H1 (cell line): ENCODE results near the gene RNF13. TPM values are rescaled to one million over a fixed set of nuclear protein-coding genes. Genes with fewer than 3 reads are reported as not detected.

ENCODE experiments used
- CTCF ChIA-PET: fragments of 300-600 bp; sonication (Branson Sonifier 250); formaldehyde crosslinking; loops from one replicate; lab custom pipeline; 2021; ENCODE audit not compliant: partially characterized antibody; lab: Charles Lee
- POLR2A ChIA-PET: fragments of 300-600 bp; sonication (Branson Sonifier 250); formaldehyde crosslinking; loops from one replicate; lab custom pipeline; 2021; ENCODE audit warnings: inconsistent platforms; ENCODE audit not compliant: partially characterized antibody; lab: Charles Lee
- DNase-seq, 2 experiments: peaks; one replicate each; pipeline versions ENCODE4 v3.0.0 to v3.0.0-alpha.2; 2010 to 2022; ENCODE audit warnings: low spot score in 2 of 2, low read depth in 1 of 2, mixed read lengths in 1 of 2
- FAIRE-seq: peaks from 2 replicates; lab custom pipeline; 2011; peaks lifted over from hg19 to GRCh38; lab: Jason Lieb, UNC
- H2AFZ ChIP-seq: 2 replicates; pipeline ENCODE4 v1.8.1; 2012; ENCODE audit warnings: low read length, inconsistent platforms
- H2AK5ac ChIP-seq: 2 replicates; pipeline ENCODE4 v1.6.1; 2013; ENCODE audit warnings: low read depth, low read length
- H2BK120ac ChIP-seq: replicated peaks from 2 replicates; pipeline ENCODE3; 2013; ENCODE audit warnings: low read depth, low read length, inconsistent platforms
- H2BK12ac ChIP-seq: 2 replicates; pipeline ENCODE4 v1.6.1; 2013; ENCODE audit warnings: low read depth, low read length
- H2BK15ac ChIP-seq: 2 replicates; pipeline ENCODE4 v1.6.1; 2013; ENCODE audit warnings: low read length
- H2BK20ac ChIP-seq: 2 replicates; pipeline ENCODE4 v1.6.1; 2013; ENCODE audit warnings: low read length
- H2BK5ac ChIP-seq: 2 replicates; pipeline ENCODE4 v1.6.1; 2013; ENCODE audit warnings: low read depth, low read length
- H3K14ac ChIP-seq: 2 replicates; pipeline ENCODE4 v1.6.1; 2013; ENCODE audit warnings: inconsistent platforms; ENCODE audit not compliant: insufficient read length
- H3K18ac ChIP-seq: 2 replicates; pipeline ENCODE4 v1.6.1; 2013; ENCODE audit warnings: low read length; ENCODE audit errors: extremely low read depth
- H3K23ac ChIP-seq: 2 replicates; pipeline ENCODE4 v1.6.1; 2013; ENCODE audit warnings: inconsistent platforms; ENCODE audit not compliant: insufficient read length
- H3K23me2 ChIP-seq: 2 replicates; pipeline ENCODE4 v1.6.1; 2013; ENCODE audit warnings: low read depth, low read length
- H3K27ac ChIP-seq: 2 replicates; pipeline ENCODE4 v1.6.1; 2011; ENCODE audit warnings: low read depth, low read length, inconsistent platforms
- H3K27me3 ChIP-seq, 4 experiments: replicated peaks in 1 of 4; 1 replicate in 1 of 4; 2 replicates in 3 of 4; pipeline versions ENCODE4 v1.6.1 to v1.8.1; 2011 to 2013; ENCODE audit warnings: low read length in 3 of 4, mild to moderate bottlenecking in 3 of 4, inconsistent platforms in 2 of 4, mixed read lengths in 2 of 4, moderate library complexity in 1 of 4; ENCODE audit not compliant: control insufficient read depth in 3 of 4, insufficient read depth in 3 of 4; ENCODE audit errors: extremely low read depth in 1 of 4
- H3K36me3 ChIP-seq, 4 experiments: 2 replicates each; pipeline versions ENCODE4 v1.6.1 to v1.8.1; 2011 to 2013; ENCODE audit warnings: mild to moderate bottlenecking in 4 of 4, low read length in 3 of 4, moderate library complexity in 2 of 4, control low read depth in 1 of 4, inconsistent platforms in 1 of 4; ENCODE audit not compliant: insufficient read depth in 4 of 4, control insufficient read depth in 2 of 4
- H3K4ac ChIP-seq: replicated peaks from 2 replicates; pipeline ENCODE3; 2013; ENCODE audit warnings: low read length, low read depth, mixed read lengths, inconsistent platforms; ENCODE audit not compliant: insufficient read length
- H3K4me1 ChIP-seq, 4 experiments: replicated peaks in 1 of 4; 1 replicate in 1 of 4; 2 replicates in 3 of 4; pipeline versions ENCODE4 v1.6.1 to v1.8.1; 2011 to 2013; ENCODE audit warnings: low read length in 3 of 4, inconsistent platforms in 2 of 4, mixed read lengths in 1 of 4; ENCODE audit not compliant: insufficient read depth in 4 of 4, control insufficient read depth in 3 of 4
- H3K4me2 ChIP-seq, 2 experiments: 2 replicates each; pipeline versions ENCODE4 v1.6.1 to v1.8.1; 2011 to 2013; ENCODE audit warnings: low read depth in 2 of 2, low read length in 2 of 2, control low read depth in 1 of 2, inconsistent platforms in 1 of 2, mild to moderate bottlenecking in 1 of 2; ENCODE audit not compliant: insufficient read depth in 1 of 2
- H3K4me3 ChIP-seq, 4 experiments: fragments of 200-600, 300-600 bp in 1 of 4; sonication (generic), shearing (Covaris generic), sonication (Bioruptor Twin) in 1 of 4; 2 replicates each; pipeline versions ENCODE4 v1.5.1 to v1.8.1; 2011 to 2016; ENCODE audit warnings: low read length in 4 of 4, low read depth in 3 of 4, control low read depth in 2 of 4, inconsistent platforms in 2 of 4, mild to moderate bottlenecking in 2 of 4, mixed read lengths in 1 of 4, moderate library complexity in 1 of 4; ENCODE audit not compliant: insufficient read depth in 2 of 4; ENCODE audit errors: extremely low read depth in 1 of 4
- H3K56ac ChIP-seq: replicated peaks from 2 replicates; pipeline ENCODE3; 2013; ENCODE audit warnings: low read depth, mild to moderate bottlenecking, mixed read lengths, low read length, inconsistent platforms; ENCODE audit not compliant: insufficient read length
- H3K79me1 ChIP-seq: 2 replicates; pipeline ENCODE4 v1.6.1; 2013; ENCODE audit warnings: low read depth, low read length, control low read depth
- H3K79me2 ChIP-seq, 2 experiments: 2 replicates each; pipeline versions ENCODE4 v1.6.1 to v1.8.1; 2012 to 2013; ENCODE audit warnings: low read length in 2 of 2, mild to moderate bottlenecking in 2 of 2, inconsistent platforms in 1 of 2; ENCODE audit not compliant: insufficient read depth in 2 of 2, control insufficient read depth in 1 of 2
- H3K9ac ChIP-seq, 4 experiments: replicated peaks in 1 of 4; 1 replicate in 1 of 4; 2 replicates in 3 of 4; pipeline versions ENCODE4 v1.6.1 to v1.8.1; 2011 to 2013; ENCODE audit warnings: low read depth in 3 of 4, low read length in 3 of 4, control low read depth in 2 of 4, mild to moderate bottlenecking in 2 of 4, moderate library complexity in 2 of 4, inconsistent platforms in 1 of 4; ENCODE audit errors: extremely low read depth in 1 of 4
- H3K9me3 ChIP-seq, 2 experiments: 2 replicates each; pipeline versions ENCODE4 v1.6.1 to v1.8.1; 2012 to 2013; ENCODE audit warnings: mild to moderate bottlenecking in 2 of 2, moderate library complexity in 2 of 2, control low read depth in 1 of 2, inconsistent platforms in 1 of 2, low read depth in 1 of 2, low read length in 1 of 2, mixed read lengths in 1 of 2; ENCODE audit not compliant: insufficient read depth in 2 of 2
- H4K20me1 ChIP-seq, 2 experiments: replicated peaks in 1 of 2; 2 replicates each; pipeline versions ENCODE3 to v1.8.1; 2011 to 2013; ENCODE audit warnings: inconsistent platforms in 2 of 2, low read length in 2 of 2, mild to moderate bottlenecking in 1 of 2; ENCODE audit not compliant: insufficient read depth in 2 of 2, control insufficient read depth in 1 of 2
- H4K5ac ChIP-seq: 2 replicates; pipeline ENCODE4 v1.6.1; 2013; ENCODE audit warnings: low read length, low read depth, mixed read lengths, inconsistent platforms; ENCODE audit not compliant: insufficient read length
- H4K8ac ChIP-seq: 2 replicates; pipeline ENCODE4 v1.8.0; 2013; ENCODE audit warnings: mild to moderate bottlenecking, moderate library complexity, low read length, inconsistent platforms; ENCODE audit not compliant: insufficient read depth; ENCODE audit errors: extremely low read depth
- H4K91ac ChIP-seq: replicated peaks from 2 replicates; pipeline ENCODE3; 2013; ENCODE audit warnings: low read length, mixed read lengths, inconsistent platforms; ENCODE audit not compliant: insufficient read length
- polyA plus RNA-seq, 7 experiments: library from polyadenylated mRNA; depleted of rRNA in 3 of 7; stranded (reverse) in 5 of 7; unstranded in 2 of 7; fragments of >200 nt in 5 of 7; fragments of 200-250 nt in 2 of 7; gene quantifications; 1 replicate in 5 of 7; 2 replicates in 1 of 7; 4 replicates in 1 of 7; pipeline versions ENCODE4 v1.2.1 to v1.2.3, GENCODE V29; 2011 to 2013; ENCODE audit warnings: missing spikeins in 2 of 7, mixed read lengths in 2 of 7
- total RNA-seq: library from RNA; stranded (reverse); fragmentation: NEBNext Ultra II Directional; extraction: Animal tissue kit (Norgen Biotek cat#: 25700); gene quantifications from 2 replicates; pipeline ENCODE4 v1.2.1, GENCODE V29; 2021
- TF ChIP-seq, protein P1 (sequence below): fragments of 300-600 bp; sonication (generic); IDR thresholded peaks from 2 replicates; pipeline ENCODE4 v1.7.1; 2012; ENCODE audit warnings: low read length, moderate library complexity, mild to moderate bottlenecking, inconsistent platforms; ENCODE audit not compliant: insufficient replicate concordance

The RNF13 gene
- total and polyA plus RNA-seq, 2 of the 8 experiments (the other 6 are each of a cell fraction or from before 2014, with no cell fraction given): 19.4 to 35.4 TPM

DNA sequence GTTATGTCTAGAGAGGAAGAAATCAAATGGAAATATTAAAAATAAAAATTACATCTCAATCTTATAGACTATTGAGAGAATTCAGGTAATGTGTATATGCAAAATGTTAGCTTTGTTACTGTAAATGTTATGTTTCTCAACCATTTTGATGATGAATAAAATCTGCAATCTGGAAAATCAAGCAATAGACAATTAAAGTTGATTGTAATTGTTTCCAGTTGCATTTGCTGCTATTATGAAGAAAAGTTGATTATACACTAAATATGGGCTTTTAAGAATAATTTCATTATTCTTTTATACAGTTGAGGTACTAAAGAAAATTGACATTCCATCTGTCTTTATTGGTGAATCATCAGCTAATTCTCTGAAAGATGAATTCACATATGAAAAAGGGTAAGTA lies 88.8 kb downstream of the RNF13 start:
- H3K79me2 ChIP-seq: no peaks in the 10 kb centered on the region
- H3K36me3 ChIP-seq: peaks cover 0 to under 1% (median 0%) of the 10 kb centered on the region in 4 experiments; a peak in 1 of 8 replicates
- ChIA-PET POLR2A (no interaction called here), CTCF (interaction anchor here (0.5 to 1.3 kb wide), 6 partner anchors 9 to 382 kb away, joined by 3 to 4 read pairs (median 3); no protein-coding TSS in a partner anchor)
- H3K4me3 ChIP-seq: no peak overlapping the region
- no peak overlapping the region for H4K91ac ChIP-seq
- no peak overlapping the region for H3K14ac ChIP-seq
- no peaks in the 10 kb centered on the region; the same call in 1 of the 2 replicates for H3K23me2 ChIP-seq
- H3K4ac ChIP-seq: no peak overlapping the region
- H3K18ac ChIP-seq: no peak overlapping the region
- no peak overlapping the region for H4K8ac ChIP-seq
- peaks cover 0 to 2% of the 10 kb centered on the region in 2 experiments for H4K20me1 ChIP-seq
- no peak overlapping the region for H3K4me2 ChIP-seq
- H3K4me1 ChIP-seq: no peaks in the 10 kb centered on the region
- H4K5ac ChIP-seq: no peak overlapping the region
- H3K27ac ChIP-seq: no peak overlapping the region
- no peaks in the 10 kb centered on the region for H3K79me1 ChIP-seq
- H3K56ac ChIP-seq: no peak overlapping the region
- no peak overlapping the region for H3K23ac ChIP-seq
- H3K9ac ChIP-seq: no peak overlapping the region
- H2BK20ac ChIP-seq: no peak overlapping the region
- FAIRE-seq (no peak), DNase-seq (no peak)
- H2BK12ac ChIP-seq: no peak overlapping the region
- H2BK15ac ChIP-seq: no peak overlapping the region
- H3K27me3 ChIP-seq: no peaks in the 10 kb centered on the region
- no peak overlapping the region for H2BK5ac ChIP-seq
- H2BK120ac ChIP-seq: no peak overlapping the region
- no peak overlapping the region for H2AFZ ChIP-seq
- H2AK5ac ChIP-seq: no peak overlapping the region
- H3K9me3 ChIP-seq: no peaks in the 10 kb centered on the region
- TF ChIP-seq, protein P1, sequence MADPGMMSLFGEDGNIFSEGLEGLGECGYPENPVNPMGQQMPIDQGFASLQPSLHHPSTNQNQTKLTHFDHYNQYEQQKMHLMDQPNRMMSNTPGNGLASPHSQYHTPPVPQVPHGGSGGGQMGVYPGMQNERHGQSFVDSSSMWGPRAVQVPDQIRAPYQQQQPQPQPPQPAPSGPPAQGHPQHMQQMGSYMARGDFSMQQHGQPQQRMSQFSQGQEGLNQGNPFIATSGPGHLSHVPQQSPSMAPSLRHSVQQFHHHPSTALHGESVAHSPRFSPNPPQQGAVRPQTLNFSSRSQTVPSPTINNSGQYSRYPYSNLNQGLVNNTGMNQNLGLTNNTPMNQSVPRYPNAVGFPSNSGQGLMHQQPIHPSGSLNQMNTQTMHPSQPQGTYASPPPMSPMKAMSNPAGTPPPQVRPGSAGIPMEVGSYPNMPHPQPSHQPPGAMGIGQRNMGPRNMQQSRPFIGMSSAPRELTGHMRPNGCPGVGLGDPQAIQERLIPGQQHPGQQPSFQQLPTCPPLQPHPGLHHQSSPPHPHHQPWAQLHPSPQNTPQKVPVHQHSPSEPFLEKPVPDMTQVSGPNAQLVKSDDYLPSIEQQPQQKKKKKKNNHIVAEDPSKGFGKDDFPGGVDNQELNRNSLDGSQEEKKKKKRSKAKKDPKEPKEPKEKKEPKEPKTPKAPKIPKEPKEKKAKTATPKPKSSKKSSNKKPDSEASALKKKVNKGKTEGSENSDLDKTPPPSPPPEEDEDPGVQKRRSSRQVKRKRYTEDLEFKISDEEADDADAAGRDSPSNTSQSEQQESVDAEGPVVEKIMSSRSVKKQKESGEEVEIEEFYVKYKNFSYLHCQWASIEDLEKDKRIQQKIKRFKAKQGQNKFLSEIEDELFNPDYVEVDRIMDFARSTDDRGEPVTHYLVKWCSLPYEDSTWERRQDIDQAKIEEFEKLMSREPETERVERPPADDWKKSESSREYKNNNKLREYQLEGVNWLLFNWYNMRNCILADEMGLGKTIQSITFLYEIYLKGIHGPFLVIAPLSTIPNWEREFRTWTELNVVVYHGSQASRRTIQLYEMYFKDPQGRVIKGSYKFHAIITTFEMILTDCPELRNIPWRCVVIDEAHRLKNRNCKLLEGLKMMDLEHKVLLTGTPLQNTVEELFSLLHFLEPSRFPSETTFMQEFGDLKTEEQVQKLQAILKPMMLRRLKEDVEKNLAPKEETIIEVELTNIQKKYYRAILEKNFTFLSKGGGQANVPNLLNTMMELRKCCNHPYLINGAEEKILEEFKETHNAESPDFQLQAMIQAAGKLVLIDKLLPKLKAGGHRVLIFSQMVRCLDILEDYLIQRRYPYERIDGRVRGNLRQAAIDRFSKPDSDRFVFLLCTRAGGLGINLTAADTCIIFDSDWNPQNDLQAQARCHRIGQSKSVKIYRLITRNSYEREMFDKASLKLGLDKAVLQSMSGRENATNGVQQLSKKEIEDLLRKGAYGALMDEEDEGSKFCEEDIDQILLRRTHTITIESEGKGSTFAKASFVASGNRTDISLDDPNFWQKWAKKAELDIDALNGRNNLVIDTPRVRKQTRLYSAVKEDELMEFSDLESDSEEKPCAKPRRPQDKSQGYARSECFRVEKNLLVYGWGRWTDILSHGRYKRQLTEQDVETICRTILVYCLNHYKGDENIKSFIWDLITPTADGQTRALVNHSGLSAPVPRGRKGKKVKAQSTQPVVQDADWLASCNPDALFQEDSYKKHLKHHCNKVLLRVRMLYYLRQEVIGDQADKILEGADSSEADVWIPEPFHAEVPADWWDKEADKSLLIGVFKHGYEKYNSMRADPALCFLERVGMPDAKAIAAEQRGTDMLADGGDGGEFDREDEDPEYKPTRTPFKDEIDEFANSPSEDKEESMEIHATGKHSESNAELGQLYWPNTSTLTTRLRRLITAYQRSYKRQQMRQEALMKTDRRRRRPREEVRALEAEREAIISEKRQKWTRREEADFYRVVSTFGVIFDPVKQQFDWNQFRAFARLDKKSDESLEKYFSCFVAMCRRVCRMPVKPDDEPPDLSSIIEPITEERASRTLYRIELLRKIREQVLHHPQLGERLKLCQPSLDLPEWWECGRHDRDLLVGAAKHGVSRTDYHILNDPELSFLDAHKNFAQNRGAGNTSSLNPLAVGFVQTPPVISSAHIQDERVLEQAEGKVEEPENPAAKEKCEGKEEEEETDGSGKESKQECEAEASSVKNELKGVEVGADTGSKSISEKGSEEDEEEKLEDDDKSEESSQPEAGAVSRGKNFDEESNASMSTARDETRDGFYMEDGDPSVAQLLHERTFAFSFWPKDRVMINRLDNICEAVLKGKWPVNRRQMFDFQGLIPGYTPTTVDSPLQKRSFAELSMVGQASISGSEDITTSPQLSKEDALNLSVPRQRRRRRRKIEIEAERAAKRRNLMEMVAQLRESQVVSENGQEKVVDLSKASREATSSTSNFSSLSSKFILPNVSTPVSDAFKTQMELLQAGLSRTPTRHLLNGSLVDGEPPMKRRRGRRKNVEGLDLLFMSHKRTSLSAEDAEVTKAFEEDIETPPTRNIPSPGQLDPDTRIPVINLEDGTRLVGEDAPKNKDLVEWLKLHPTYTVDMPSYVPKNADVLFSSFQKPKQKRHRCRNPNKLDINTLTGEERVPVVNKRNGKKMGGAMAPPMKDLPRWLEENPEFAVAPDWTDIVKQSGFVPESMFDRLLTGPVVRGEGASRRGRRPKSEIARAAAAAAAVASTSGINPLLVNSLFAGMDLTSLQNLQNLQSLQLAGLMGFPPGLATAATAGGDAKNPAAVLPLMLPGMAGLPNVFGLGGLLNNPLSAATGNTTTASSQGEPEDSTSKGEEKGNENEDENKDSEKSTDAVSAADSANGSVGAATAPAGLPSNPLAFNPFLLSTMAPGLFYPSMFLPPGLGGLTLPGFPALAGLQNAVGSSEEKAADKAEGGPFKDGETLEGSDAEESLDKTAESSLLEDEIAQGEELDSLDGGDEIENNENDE: no peak
